Subcutaneous adipose tissue (tissue), 4 donors: ENCODE data around the gene DCAF6. TPM values are rescaled to one million over a fixed set of nuclear protein-coding genes. Genes with fewer than 3 reads are reported as not detected.

Experiments
- total RNA-seq, 4 donors: library from RNA; depleted of rRNA; stranded (reverse); fragments of >200 nt; gene quantifications; one replicate each; pipeline ENCODE4 v1.1.0, GENCODE V29; 2016
- TF ChIP-seq, protein P1 (sequence below): fragments of 450-650 bp; IDR thresholded peaks from one replicate; pipeline ENCODE4 v1.5.1; 2016; ENCODE audit warnings: low read depth, mild to moderate bottlenecking, control low read depth, antibody characterized with exemption, moderate library complexity

Gene DCAF6
- total RNA-seq, 4 donors from 2014 or later = 94.4 to 116 (median 99.8) TPM

DNA sequence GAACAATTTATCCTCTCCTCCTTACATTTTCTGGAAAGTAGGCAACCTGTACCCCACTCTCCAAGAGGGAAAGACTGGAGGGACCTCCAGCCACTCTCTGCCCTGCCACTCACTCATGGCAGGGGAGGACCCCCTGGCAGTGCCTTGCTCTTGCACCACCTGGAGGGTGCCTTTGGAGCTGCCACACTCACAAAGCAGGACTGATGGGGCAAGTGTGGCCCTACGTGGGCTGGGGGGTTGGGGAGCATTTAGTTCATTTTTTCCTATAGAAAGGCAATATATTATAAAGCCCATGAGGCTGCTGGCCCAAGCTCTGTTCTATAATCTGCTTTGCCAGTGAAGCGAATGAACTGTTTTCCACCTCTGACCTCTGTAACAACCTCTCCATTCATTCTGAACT, 150.0 kb downstream of the DCAF6 start:
- TF ChIP-seq, protein P1, sequence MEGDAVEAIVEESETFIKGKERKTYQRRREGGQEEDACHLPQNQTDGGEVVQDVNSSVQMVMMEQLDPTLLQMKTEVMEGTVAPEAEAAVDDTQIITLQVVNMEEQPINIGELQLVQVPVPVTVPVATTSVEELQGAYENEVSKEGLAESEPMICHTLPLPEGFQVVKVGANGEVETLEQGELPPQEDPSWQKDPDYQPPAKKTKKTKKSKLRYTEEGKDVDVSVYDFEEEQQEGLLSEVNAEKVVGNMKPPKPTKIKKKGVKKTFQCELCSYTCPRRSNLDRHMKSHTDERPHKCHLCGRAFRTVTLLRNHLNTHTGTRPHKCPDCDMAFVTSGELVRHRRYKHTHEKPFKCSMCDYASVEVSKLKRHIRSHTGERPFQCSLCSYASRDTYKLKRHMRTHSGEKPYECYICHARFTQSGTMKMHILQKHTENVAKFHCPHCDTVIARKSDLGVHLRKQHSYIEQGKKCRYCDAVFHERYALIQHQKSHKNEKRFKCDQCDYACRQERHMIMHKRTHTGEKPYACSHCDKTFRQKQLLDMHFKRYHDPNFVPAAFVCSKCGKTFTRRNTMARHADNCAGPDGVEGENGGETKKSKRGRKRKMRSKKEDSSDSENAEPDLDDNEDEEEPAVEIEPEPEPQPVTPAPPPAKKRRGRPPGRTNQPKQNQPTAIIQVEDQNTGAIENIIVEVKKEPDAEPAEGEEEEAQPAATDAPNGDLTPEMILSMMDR = no peak

DNA sequence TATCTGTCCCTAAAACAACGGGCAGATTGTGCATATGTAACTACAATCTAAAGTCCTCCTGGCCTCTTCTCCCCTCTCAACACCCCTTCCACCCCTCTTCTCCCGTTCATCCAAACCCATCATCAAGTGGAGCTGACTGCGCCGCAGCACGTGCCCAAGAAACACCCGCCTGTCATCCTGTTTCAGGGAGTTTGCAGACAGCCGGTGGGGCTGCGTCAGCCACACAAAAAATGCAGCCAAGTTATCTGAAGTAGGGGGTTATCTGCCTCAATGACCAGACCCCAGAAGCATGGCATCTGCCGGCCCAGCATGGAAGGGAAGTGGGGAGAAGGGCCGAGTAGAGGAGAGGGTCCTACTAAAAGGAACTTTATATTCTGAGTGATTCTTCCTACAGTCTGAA, 151.2 kb downstream of the DCAF6 start:
- TF ChIP-seq, protein P1 = no peak

DNA sequence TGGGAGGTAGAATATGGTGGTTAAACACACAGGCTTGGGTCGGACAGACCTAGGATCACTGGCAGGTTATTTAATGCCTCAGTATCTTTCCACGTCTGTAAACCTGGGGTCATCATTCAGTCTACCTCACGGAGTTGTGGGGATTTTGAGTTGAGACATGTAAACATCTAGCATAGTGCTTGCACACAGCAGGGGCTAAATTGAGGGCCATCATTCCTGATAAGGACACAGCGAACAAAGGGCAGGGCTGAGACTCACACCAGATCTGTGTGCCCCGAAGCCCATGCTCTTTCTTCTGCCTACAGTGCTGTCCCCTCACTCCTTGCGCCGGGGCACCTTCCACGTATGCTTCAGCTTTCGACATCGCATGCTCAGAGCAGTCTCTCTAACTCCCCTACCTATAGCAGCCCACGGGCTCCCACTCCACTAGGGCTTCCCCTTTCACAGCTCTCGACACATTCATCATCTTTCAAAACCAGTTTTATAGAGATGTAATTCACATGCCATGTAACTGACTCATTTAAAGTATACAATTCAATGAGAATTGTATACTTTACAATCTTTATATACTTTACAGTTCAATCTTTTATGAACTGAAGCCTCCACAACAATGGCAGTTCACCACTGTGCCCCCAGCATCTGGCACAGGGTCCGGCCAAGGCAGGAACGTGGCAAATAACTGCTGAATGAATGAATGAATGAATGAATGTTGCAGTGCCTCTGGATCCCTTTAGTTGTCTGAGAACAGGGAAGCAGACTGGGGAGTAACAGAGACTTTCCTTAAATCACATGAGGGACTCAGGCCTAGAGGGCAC, 152.2 kb downstream of the DCAF6 start:
- TF ChIP-seq, protein P1 = no peak

DNA sequence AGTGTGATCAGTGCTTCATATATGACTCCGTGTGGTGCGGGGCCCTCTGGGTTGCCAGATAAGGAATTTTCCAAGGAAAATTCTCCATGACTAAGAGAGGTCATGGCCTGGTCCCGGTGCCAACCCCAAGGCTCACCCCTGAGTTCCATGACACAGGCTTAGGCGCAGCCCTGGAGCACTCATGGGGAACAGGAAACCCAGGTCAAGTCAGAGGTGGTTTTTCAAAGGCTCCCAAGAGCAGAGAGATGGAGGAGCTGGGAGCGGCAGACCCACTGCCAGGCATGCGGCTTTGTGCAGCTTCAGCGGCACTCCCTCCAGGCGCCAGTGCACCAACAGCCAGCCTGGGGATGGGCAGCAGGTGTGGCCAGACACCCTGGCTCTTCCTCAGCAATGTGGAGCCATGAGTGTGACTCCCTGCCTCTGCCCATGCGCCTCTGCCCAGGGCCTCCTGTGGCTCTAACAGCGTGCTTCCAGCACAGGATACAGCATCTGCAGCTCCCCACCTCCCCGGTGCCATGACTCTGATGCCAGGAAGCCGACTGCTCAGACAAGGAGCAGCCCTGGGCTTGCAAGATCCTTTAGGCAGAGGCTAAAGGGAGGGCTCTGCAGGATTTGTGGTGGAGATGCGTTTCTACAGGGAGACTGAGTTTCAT, 153.0 kb downstream of the DCAF6 start:
- TF ChIP-seq, protein P1 = no peak

DNA sequence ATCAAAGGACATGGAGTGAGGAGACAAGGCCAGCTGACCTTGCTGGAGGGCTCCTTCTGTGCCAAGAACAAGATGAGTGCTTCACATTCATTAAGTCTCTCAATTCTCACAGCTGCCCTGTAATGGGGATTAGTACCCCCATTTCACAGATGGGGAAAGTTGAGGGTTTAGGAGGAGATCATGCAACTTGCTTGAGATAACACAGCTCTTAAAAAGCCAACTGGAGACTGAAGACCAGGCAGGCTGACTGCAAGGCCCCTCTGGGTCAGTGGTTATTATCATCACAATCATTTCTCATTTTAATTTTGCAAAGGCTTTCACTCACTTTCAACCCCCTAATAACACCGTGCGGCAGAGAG, 153.5 kb downstream of the DCAF6 start:
- TF ChIP-seq, protein P1 = no peak

DNA sequence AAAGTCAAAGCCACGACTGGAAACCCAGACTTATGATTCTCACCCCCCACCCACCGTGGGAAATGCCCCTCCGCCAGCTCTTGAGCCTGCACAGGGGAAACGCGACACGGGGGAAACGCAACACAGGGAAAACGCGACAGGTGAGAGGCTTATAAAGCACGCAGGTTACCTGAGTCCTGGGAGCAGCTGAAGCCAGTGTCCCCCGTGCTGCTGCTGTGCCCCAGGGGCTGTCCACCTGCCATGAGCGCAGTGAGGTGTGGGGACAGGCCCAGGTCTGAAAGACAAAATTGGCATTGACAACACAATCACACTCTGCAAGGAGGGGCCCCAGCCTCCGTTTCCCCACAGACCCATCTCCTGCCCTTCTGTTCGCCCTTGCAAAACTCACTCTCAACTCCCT, 153.9 kb downstream of the DCAF6 start:
- TF ChIP-seq, protein P1 = no peak

DNA sequence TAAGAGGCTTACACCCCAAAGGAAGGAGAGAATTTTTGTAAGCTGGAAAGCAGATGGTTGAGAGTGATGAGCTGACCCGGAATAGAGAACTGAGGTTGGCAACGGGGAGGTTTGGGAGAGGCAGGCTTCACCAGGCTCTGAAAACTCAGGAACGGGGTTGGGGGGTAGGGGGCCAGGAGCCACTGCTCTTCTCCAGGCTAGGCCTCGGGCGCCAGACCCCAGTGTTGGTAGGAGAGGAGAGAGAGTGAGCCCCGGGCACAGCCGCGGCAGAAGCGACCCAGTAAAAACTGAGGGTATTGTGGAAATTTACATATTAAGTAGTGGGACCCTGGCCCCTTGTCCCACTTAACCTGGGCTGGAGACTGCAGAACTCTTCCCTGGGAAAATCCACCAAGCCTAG, 154.6 kb downstream of the DCAF6 start:
- TF ChIP-seq, protein P1 = no peak
